ENCODE measurements around the gene UST. TPM values are rescaled to one million over a fixed set of nuclear protein-coding genes. Genes with fewer than 3 reads are reported as not detected.

The UST gene
- total RNA-seq, 1 experiment from 2014 or later = 32.1 TPM

DNA sequence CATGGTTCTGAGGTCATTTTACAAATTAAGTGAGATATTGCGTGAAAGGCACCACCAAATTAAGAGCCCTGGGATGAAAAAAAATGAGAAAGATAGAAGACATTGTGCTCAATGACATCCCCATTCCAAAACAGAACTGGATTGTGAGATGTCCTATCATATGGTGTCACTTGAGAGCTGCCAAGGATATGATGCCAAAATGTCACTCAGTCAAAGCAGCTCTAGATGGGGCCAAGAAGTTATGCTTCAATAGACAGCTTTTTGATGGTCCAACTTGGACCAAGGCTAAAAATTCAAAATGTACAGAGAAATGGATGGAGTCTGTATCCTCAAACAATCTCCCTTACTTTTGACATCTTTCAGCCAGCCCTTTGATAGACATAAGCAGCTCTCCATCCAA is 180.8 kb downstream of the UST start:
- H3K27ac Mint-ChIP-seq = no peak overlapping the region
- no peaks in the 10 kb centered on the region for H3K27me3 Mint-ChIP-seq (ENCODE audit: low read depth)
- 0 out of 2 replicates have a peak, but pooled peaks cover 3% of the 10 kb centered on the region for H3K36me3 Mint-ChIP-seq
- ChIA-PET POLR2A (no interaction called here), CTCF (interaction anchor here (0.5 kb wide), 1 partner anchor 350 kb away, joined by 3 read pairs; no protein-coding TSS in a partner anchor)
- no peak for DNase-seq (ENCODE audit: low spot score)
- no peak for TF ChIP-seq PREB (CRISPR knock-in tag; IDR thresholded peaks at IDR 0.05; ENCODE audit: borderline replicate concordance)
- TF ChIP-seq CREB1 (CRISPR knock-in tag; IDR thresholded peaks at IDR 0.05) = no peak
- no peak for TF ChIP-seq NR1H2 (CRISPR knock-in tag; IDR thresholded peaks at IDR 0.05)
- no peak for TF ChIP-seq AFF4 (CRISPR knock-in tag; IDR thresholded peaks at IDR 0.05; ENCODE audit: borderline replicate concordance)
- TF ChIP-seq ZNF263 (CRISPR knock-in tag; IDR thresholded peaks at IDR 0.05; ENCODE audit: low read depth) = no peak
- no peak for TF ChIP-seq OVOL2 (CRISPR knock-in tag; IDR thresholded peaks at IDR 0.05; ENCODE audit: borderline replicate concordance)
- TF ChIP-seq, protein P1, sequence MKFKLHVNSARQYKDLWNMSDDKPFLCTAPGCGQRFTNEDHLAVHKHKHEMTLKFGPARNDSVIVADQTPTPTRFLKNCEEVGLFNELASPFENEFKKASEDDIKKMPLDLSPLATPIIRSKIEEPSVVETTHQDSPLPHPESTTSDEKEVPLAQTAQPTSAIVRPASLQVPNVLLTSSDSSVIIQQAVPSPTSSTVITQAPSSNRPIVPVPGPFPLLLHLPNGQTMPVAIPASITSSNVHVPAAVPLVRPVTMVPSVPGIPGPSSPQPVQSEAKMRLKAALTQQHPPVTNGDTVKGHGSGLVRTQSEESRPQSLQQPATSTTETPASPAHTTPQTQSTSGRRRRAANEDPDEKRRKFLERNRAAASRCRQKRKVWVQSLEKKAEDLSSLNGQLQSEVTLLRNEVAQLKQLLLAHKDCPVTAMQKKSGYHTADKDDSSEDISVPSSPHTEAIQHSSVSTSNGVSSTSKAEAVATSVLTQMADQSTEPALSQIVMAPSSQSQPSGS (CRISPR knock-in tag; IDR thresholded peaks at IDR 0.05; ENCODE audit: borderline replicate concordance, low read depth) = no peak
- TF ChIP-seq, protein P2, sequence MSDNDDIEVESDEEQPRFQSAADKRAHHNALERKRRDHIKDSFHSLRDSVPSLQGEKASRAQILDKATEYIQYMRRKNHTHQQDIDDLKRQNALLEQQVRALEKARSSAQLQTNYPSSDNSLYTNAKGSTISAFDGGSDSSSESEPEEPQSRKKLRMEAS (CRISPR knock-in tag; IDR thresholded peaks at IDR 0.05) = no peak
- H3K4me1 Mint-ChIP-seq = peaks cover 41% of the 10 kb centered on the region
- H3K9me3 Mint-ChIP-seq = no peaks in the 10 kb centered on the region
- ATAC-seq = no peak
- H3K4me3 Mint-ChIP-seq = no peak overlapping the region

DNA sequence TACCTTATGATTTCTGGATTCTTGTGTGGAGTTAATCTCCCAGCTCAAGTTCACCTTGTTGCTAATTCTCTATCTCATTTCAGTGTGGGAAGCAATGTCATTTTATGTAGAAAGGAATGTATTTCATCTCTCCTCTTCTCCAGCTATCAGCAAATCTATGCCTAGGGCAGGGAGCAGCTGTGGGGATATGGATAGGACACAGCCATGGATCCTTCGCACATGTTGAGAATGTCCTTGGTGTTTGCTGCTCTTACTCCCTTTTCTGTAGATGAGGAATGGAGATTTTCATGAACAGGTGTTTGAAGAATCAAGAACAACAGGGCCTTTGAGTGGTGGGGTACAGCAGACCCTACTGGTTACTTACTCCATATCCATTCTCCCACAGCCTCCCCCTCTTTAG is 182.0 kb downstream of the UST start:
- no peaks in the 10 kb centered on the region for H3K9me3 Mint-ChIP-seq
- no peak for TF ChIP-seq NR3C1 (CRISPR knock-in tag; conservative IDR thresholded peaks at IDR 0.05; ENCODE audit: low read depth)
- no peak for TF ChIP-seq ZBTB21 (CRISPR knock-in tag; IDR thresholded peaks at IDR 0.05; ENCODE audit: borderline replicate concordance)
- TF ChIP-seq, protein P3, sequence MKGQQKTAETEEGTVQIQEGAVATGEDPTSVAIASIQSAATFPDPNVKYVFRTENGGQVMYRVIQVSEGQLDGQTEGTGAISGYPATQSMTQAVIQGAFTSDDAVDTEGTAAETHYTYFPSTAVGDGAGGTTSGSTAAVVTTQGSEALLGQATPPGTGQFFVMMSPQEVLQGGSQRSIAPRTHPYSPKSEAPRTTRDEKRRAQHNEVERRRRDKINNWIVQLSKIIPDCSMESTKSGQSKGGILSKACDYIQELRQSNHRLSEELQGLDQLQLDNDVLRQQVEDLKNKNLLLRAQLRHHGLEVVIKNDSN (CRISPR knock-in tag; IDR thresholded peaks at IDR 0.05) = no peak
- TF ChIP-seq MXD4 (CRISPR knock-in tag; IDR thresholded peaks at IDR 0.05; ENCODE audit: borderline replicate concordance) = no peak
- TF ChIP-seq, protein P2 (CRISPR knock-in tag; IDR thresholded peaks at IDR 0.05) = no peak
- TF ChIP-seq TCF7 (CRISPR knock-in tag; IDR thresholded peaks at IDR 0.05; ENCODE audit: low read depth) = no peak
- TF ChIP-seq ESRRA (CRISPR knock-in tag; IDR thresholded peaks at IDR 0.05; ENCODE audit: borderline replicate concordance) = no peak
- no peak for TF ChIP-seq ATF1 (CRISPR knock-in tag; IDR thresholded peaks at IDR 0.05)
- TF ChIP-seq CBFB (CRISPR knock-in tag; IDR thresholded peaks at IDR 0.05; ENCODE audit: low read depth) = no peak
- TF ChIP-seq ZNF423 (CRISPR knock-in tag; IDR thresholded peaks at IDR 0.05) = no peak
- TF ChIP-seq TEAD1 (CRISPR knock-in tag; IDR thresholded peaks at IDR 0.05) = no peak
- no peak for TF ChIP-seq ZNF232 (CRISPR knock-in tag; IDR thresholded peaks at IDR 0.05)
- no peak for TF ChIP-seq ZNF219 (CRISPR knock-in tag; IDR thresholded peaks at IDR 0.05; ENCODE audit: borderline replicate concordance)
- DNase-seq (ENCODE audit: low spot score) = no peak
- ATAC-seq = no peak
- peaks cover 37% of the 10 kb centered on the region for H3K4me1 Mint-ChIP-seq
- ChIA-PET CTCF (interaction anchor here (0.6 kb wide), 1 partner anchor 116 kb away, joined by 3 read pairs; no protein-coding TSS in a partner anchor), POLR2A (no interaction called here)
- H3K36me3 Mint-ChIP-seq = 0 out of 2 replicates have a peak, but pooled peaks cover 3% of the 10 kb centered on the region
- no peak overlapping the region for H3K27ac Mint-ChIP-seq
- no peaks in the 10 kb centered on the region for H3K27me3 Mint-ChIP-seq (ENCODE audit: low read depth)
- H3K4me3 Mint-ChIP-seq = no peak overlapping the region

All from WTC11 (cell line).